ENCODE measurements around the gene MARCHF2. TPM values are rescaled to one million over a fixed set of nuclear protein-coding genes. Genes with fewer than 3 reads are reported as not detected.

The MARCHF2 gene
- total RNA-seq, 1 experiment from 2014 or later: 27.5 TPM

DNA sequence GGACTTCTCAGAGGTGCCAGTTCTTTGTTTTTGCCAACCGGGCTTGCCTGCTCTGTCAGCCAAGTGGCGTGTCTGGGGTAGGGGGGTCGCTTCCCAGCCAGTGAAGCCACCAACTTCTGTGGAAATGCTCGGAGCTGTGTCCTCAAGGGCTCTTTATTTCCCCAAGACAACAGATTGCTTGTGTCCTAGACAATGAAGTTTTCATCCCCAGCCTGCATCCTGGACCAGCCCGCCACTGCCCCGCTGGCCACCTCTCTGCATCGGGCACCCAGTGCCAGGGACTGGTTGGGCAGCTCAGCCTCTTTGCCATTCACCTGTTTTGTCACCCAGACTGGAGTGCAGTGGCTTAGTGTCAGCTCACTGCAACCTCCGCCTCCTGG lies 19.2 kb upstream of the MARCHF2 start:
- H3K4me3 Mint-ChIP-seq: no peak overlapping the region
- no CpG with 5 or more reads among the region's 8 CpGs for WGBS (ENCODE audit: extremely low coverage, insufficient read length, low lambda C conversion rate)
- H3K4me1 ChIP-seq (ENCODE audit: insufficient read depth, low read length): no peaks in the 10 kb centered on the region

More for the DNA sequence above, 19.2 kb upstream of the MARCHF2 start:
- H3K23me2 ChIP-seq (ENCODE audit: insufficient read length, low read depth, low read length, poor library complexity, severe bottlenecking): no peaks in the 10 kb centered on the region
- Mint-ChIP-seq H3K27me3 (ENCODE audit: low read depth) (no peaks in the 10 kb centered on the region), H3K9me3 (no peaks in the 10 kb centered on the region; a peak in 1 of 5 replicates), H3K36me3 (ENCODE audit: insufficient read depth in 1 of 3, low read depth in 3 of 3) (peaks cover 0 to 3% (median 2%) of the 10 kb centered on the region in 3 experiments; a peak in 2 of 7 replicates), H3K27ac (no peak overlapping the region), H3K4me1 (peaks cover 9 to 20% of the 10 kb centered on the region in 2 experiments)
- H2AK5ac ChIP-seq (ENCODE audit: insufficient read length, low read length): no peak overlapping the region
- H4K20me1 ChIP-seq (ENCODE audit: control insufficient read depth, insufficient read depth, insufficient read length): no peaks in the 10 kb centered on the region
- H3K56ac ChIP-seq (ENCODE audit: insufficient read length, low read depth, low read length): no peak overlapping the region
- H2BK20ac ChIP-seq (ENCODE audit: low read depth, low read length, poor library complexity, severe bottlenecking): no peak overlapping the region
- H3K79me2 ChIP-seq (ENCODE audit: insufficient read depth, low read length): peaks cover 14% of the 10 kb centered on the region; the same call in 1 of the 2 replicates
- H4K5ac ChIP-seq (ENCODE audit: insufficient read length, low read depth, low read length): no peak overlapping the region
- no peak overlapping the region for H2BK15ac ChIP-seq (ENCODE audit: low read depth, low read length)
- no peak for TF ChIP-seq CTCF (conservative IDR thresholded peaks at IDR 0.05)
- H3K4ac ChIP-seq (ENCODE audit: low read depth, low read length): no peak overlapping the region
- H3K79me1 ChIP-seq (ENCODE audit: insufficient read depth, low read depth, low read length, poor library complexity, severe bottlenecking): peaks cover 6% of the 10 kb centered on the region
- H3K14ac ChIP-seq (ENCODE audit: insufficient read depth, low read length): no peak overlapping the region
- DNase-seq: no peak
- H2BK12ac ChIP-seq (ENCODE audit: insufficient read length, low read depth, low read length): no peak overlapping the region
- H2BK120ac ChIP-seq (ENCODE audit: low read depth, low read length, poor library complexity, severe bottlenecking): no peak overlapping the region
- H2BK5ac ChIP-seq (ENCODE audit: insufficient read length, low read length): no peak overlapping the region
- no peak overlapping the region for H3K18ac ChIP-seq (ENCODE audit: insufficient read length, low read depth, low read length)
- H3K4me2 ChIP-seq (ENCODE audit: insufficient read depth, insufficient read length, low read length): no peak overlapping the region
- H2AFZ ChIP-seq (ENCODE audit: low read length): no peak overlapping the region
- H3K9ac ChIP-seq (ENCODE audit: extremely low read depth, insufficient read length, low read length): no peak overlapping the region
- no peak overlapping the region for H3T11ph ChIP-seq (ENCODE audit: low read length)
- H4K91ac ChIP-seq (ENCODE audit: insufficient read length, low read depth, low read length): no peak overlapping the region
- H3K9me3 ChIP-seq (ENCODE audit: control insufficient read depth, low read depth, low read length): no peaks in the 10 kb centered on the region
- H4K8ac ChIP-seq (replicated peaks; ENCODE audit: insufficient read length, low read depth, low read length): no peak overlapping the region
- H3K23ac ChIP-seq (ENCODE audit: insufficient read length, low read depth, low read length): no peak overlapping the region
- H3K27ac ChIP-seq (ENCODE audit: insufficient read length, low read depth, low read length): no peak overlapping the region
- H3K27me3 ChIP-seq (ENCODE audit: insufficient read depth, low read length): no peaks in the 10 kb centered on the region

Data from H9 (cell line).